ENCODE measurements around the gene GALNT11.
A peak's percentile ranks its signal among the peaks of the same experiment; 100 is the strongest.
"Not testable (repeated sequence)": the region's sequence is repeated elsewhere in the genome, so short reads cannot be mapped to it uniquely, and the experiment has no call there.

Gene GALNT11

GRCh38 chr7:152075379-152075778, 49.9 kb downstream of the GALNT11 start:
- DNase-seq (ENCODE audit: low read depth) = not testable (repeated sequence)

- DNase-seq (ENCODE audit: low read depth) = no peak
Measured at GRCh38 chr7:152076324-152076821, 50.9 kb downstream of the GALNT11 start.

GRCh38 chr7:152076940-152077933, 51.8 kb downstream of the GALNT11 start:
- no peak for DNase-seq (ENCODE audit: low read depth)

GRCh38 chr7:152078025-152078424, 52.6 kb downstream of the GALNT11 start:
- no peak for DNase-seq (ENCODE audit: low read depth)

- DNase-seq (ENCODE audit: low read depth) = no peak
Measured at GRCh38 chr7:152078786-152079185, 53.3 kb downstream of the GALNT11 start.

GRCh38 chr7:152081088-152081487, 55.6 kb downstream of the GALNT11 start:
- no peak for DNase-seq (ENCODE audit: low read depth)

GRCh38 chr7:152082073-152082721, 56.7 kb downstream of the GALNT11 start:
- not testable (repeated sequence) for DNase-seq (ENCODE audit: low read depth)

GRCh38 chr7:152085131-152085530, 59.7 kb downstream of the GALNT11 start:
- no peak for DNase-seq (ENCODE audit: low read depth)

GRCh38 chr7:152086513-152086912, 61.0 kb downstream of the GALNT11 start:
- DNase-seq (ENCODE audit: low read depth) = no peak

- no peak for DNase-seq (ENCODE audit: low read depth)
Measured at GRCh38 chr7:152089183-152089582, 63.7 kb downstream of the GALNT11 start.

GRCh38 chr7:152090747-152091146, 65.3 kb downstream of the GALNT11 start:
- DNase-seq (ENCODE audit: low read depth) = no peak

GRCh38 chr7:152093717-152094116, 68.2 kb downstream of the GALNT11 start:
- DNase-seq (ENCODE audit: low read depth) = no peak

- no peak for DNase-seq (ENCODE audit: low read depth)
Measured at GRCh38 chr7:152095771-152096170, 70.3 kb downstream of the GALNT11 start.

- no peak for DNase-seq (ENCODE audit: low read depth)
Measured at GRCh38 chr7:152097330-152097729, 71.9 kb downstream of the GALNT11 start.

- no peak for DNase-seq (ENCODE audit: low read depth)
Measured at GRCh38 chr7:152103066-152103465, 77.6 kb downstream of the GALNT11 start.

GRCh38 chr7:152103691-152104090, 78.2 kb downstream of the GALNT11 start:
- no peak for DNase-seq (ENCODE audit: low read depth)

GRCh38 chr7:152105205-152105604, 79.7 kb downstream of the GALNT11 start:
- DNase-seq (ENCODE audit: low read depth) = no peak

GRCh38 chr7:152106990-152107389, 81.5 kb downstream of the GALNT11 start:
- DNase-seq (ENCODE audit: low read depth) = peak; percentile 2

GRCh38 chr7:152107945-152108344, 82.5 kb downstream of the GALNT11 start:
- no peak for DNase-seq (ENCODE audit: low read depth)

GRCh38 chr7:152108359-152108758, 82.9 kb downstream of the GALNT11 start:
- no peak for DNase-seq (ENCODE audit: low read depth)

GRCh38 chr7:152112829-152113228, 87.4 kb downstream of the GALNT11 start:
- no peak for DNase-seq (ENCODE audit: low read depth)

- DNase-seq (ENCODE audit: low read depth) = no peak
Measured at GRCh38 chr7:152115021-152115718, 89.7 kb downstream of the GALNT11 start.

Data from stromal cell of bone marrow (primary cell).